Spleen (tissue), 11 donors: ENCODE results near the gene CSTPP1. TPM values are rescaled to one million over a fixed set of nuclear protein-coding genes. Genes with fewer than 3 reads are reported as not detected.

Experiments
- DNase-seq: peaks from one replicate; pipeline ENCODE4 v3.0.0-alpha.2; 2020
- H3K27ac ChIP-seq, 8 donors: fragments of 200-600 bp; sonication (generic) in 7 of 8; 1 replicate in 4 of 8; 2 replicates in 4 of 8; pipeline versions ENCODE4 v1.5.0 to v1.8.0; 2016 to 2021; ENCODE audit warnings: inconsistent platforms in 4 of 8, mild to moderate bottlenecking in 4 of 8, moderate library complexity in 1 of 8
- H3K27me3 ChIP-seq, 7 donors: fragments of 200-600 bp; sonication (generic) in 6 of 7; replicated peaks in 1 of 7; 1 replicate in 4 of 7; 2 replicates in 3 of 7; pipeline versions ENCODE4 v1.5.0 to v1.8.0; 2016 to 2021; ENCODE audit warnings: inconsistent platforms in 3 of 7, mild to moderate bottlenecking in 1 of 7
- H3K36me3 ChIP-seq, 6 donors: fragments of 200-600 bp; sonication (generic) in 5 of 6; 1 replicate in 4 of 6; 2 replicates in 2 of 6; pipeline versions ENCODE4 v1.5.0 to v1.8.0; 2016 to 2021; ENCODE audit warnings: inconsistent platforms in 2 of 6
- H3K4me1 ChIP-seq, 6 donors: fragments of 200-600 bp; sonication (generic) in 5 of 6; 1 replicate in 3 of 6; 2 replicates in 3 of 6; pipeline versions ENCODE4 v1.5.0 to v1.8.0; 2016 to 2021; ENCODE audit warnings: inconsistent platforms in 3 of 6
- H3K4me3 ChIP-seq, 8 donors: fragments of 200-600 bp; sonication (generic) in 7 of 8; 1 replicate in 4 of 8; 2 replicates in 4 of 8; pipeline versions ENCODE4 v1.5.0 to v1.8.0; 2016 to 2021; ENCODE audit warnings: inconsistent platforms in 4 of 8, mild to moderate bottlenecking in 4 of 8, moderate library complexity in 2 of 8
- H3K9me3 ChIP-seq, 8 donors: fragments of 200-600 bp; sonication (generic) in 7 of 8; 1 replicate in 4 of 8; 2 replicates in 4 of 8; pipeline versions ENCODE4 v1.5.0 to v1.8.0; 2016 to 2021; ENCODE audit warnings: inconsistent platforms in 4 of 8
- POLR2A ChIP-seq, 3 donors: fragments of 450-650 bp; IDR thresholded peaks; one replicate each; pipeline ENCODE4 v1.5.1; 2017; ENCODE audit warnings: antibody characterized with exemption in 3 of 3, mild to moderate bottlenecking in 1 of 3
- POLR2AphosphoS5 ChIP-seq, 3 donors: sonication (generic); formaldehyde crosslinking; IDR thresholded peaks; one replicate each; pipeline ENCODE4 v1.5.1; 2017; ENCODE audit warnings: antibody characterized with exemption in 3 of 3
- WGBS, 5 donors: extraction: QIAGEN DNeasy Blood & Tissue Kit in 3 of 5; methylation state at CpG; one replicate each; pipeline versions ENCODE4 v1.1.5 to v1.1.7; 2013 to 2018; 5-methylcytosine and 5-hydroxymethylcytosine counted together
- intact Hi-C: fragments of 100-400 bp; cut with DNase I; formaldehyde crosslinking; loops from one replicate; pipeline ENCODE4 v1.15.0; 2023; ENCODE audit warnings: low total_unique reads
- polyA plus RNA-seq, 3 donors: library from polyadenylated mRNA; stranded (reverse); fragments of 200-250 nt; gene quantifications; one replicate each; pipeline ENCODE4 v1.2.1, GENCODE V29; 2013
- total RNA-seq, 7 donors: library from RNA; depleted of rRNA in 3 of 7; stranded (reverse); fragments of >200 nt in 3 of 7; fragmentation: NEBNext Ultra II Directional in 4 of 7; extraction: Animal tissue kit (Norgen Biotek cat#: 25700) in 4 of 7; gene quantifications; one replicate each; pipeline versions ENCODE4 v1.1.0 to v1.2.1, GENCODE V29; 2016 to 2021
- TF ChIP-seq, protein P1 (sequence below), 11 experiments: fragments of 200-600 bp in 7 of 11; fragments of 450-650 bp in 4 of 11; sonication (generic) in 4 of 11; IDR thresholded peaks in 8 of 11; conservative IDR thresholded peaks in 3 of 11; 1 replicate in 7 of 11; 2 replicates in 4 of 11; pipeline versions ENCODE4 v1.4.0 to v1.8.0; 2016 to 2021; ENCODE audit warnings: antibody characterized with exemption in 11 of 11, inconsistent platforms in 4 of 11, mild to moderate bottlenecking in 1 of 11
- donor health status: healthy with polysubstance abuse.
- donor health status: DM: no; HTN: no; CAD: no; lungs with moderate emphysema.
- donor health status: DM: no; HTN: no; CAD: no.
- donor health status: Bipolar disorder and iron deficiency.
- donor health status: healthy.
- donor health status: DM: no; HTN: no; CAD: no.
- donor health status: DM: yes; HTN: yes; CAD: no.

Gene CSTPP1
- total and polyA plus RNA-seq, 10 donors: 8.6 to 23.0 (median 14.4) TPM

DNA sequence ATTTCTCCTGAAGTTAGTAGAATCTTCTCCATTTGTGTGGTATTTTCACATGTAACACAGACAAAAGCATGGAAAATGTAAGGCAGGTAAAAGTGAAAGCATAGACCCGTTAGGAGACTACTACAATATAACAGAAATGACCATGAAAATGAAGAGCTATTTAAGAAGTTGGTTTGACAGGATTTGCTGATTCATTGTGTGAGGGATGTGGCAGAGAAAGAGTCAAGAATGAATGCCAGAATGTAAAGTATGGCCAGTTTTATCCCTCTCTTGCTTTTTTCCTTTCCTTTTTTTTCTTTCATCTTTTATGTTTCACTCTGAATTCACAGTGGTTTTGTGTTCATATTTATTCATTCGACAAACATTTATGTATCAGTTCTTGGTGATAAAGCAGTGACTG lies 124.2 kb downstream of the CSTPP1 start:
- peaks cover 0 to 12% (median 8%) of the 10 kb centered on the region in 8 donors for H3K9me3 ChIP-seq
- no peak overlapping the region for H3K27ac ChIP-seq
- intact Hi-C loops: no loop called here
- no peak for DNase-seq
- peaks cover 0 to 15% (median 0%) of the 10 kb centered on the region in 6 donors for H3K36me3 ChIP-seq
- 25 to 38% (median 36%) methylated on average over 2 of the region's 2 CpGs for WGBS, 5 donors
- TF ChIP-seq POLR2AphosphoS5 (IDR thresholded peaks at IDR 0.05) (no peak), POLR2A (IDR thresholded peaks at IDR 0.05) (no peak)
- TF ChIP-seq, protein P1, sequence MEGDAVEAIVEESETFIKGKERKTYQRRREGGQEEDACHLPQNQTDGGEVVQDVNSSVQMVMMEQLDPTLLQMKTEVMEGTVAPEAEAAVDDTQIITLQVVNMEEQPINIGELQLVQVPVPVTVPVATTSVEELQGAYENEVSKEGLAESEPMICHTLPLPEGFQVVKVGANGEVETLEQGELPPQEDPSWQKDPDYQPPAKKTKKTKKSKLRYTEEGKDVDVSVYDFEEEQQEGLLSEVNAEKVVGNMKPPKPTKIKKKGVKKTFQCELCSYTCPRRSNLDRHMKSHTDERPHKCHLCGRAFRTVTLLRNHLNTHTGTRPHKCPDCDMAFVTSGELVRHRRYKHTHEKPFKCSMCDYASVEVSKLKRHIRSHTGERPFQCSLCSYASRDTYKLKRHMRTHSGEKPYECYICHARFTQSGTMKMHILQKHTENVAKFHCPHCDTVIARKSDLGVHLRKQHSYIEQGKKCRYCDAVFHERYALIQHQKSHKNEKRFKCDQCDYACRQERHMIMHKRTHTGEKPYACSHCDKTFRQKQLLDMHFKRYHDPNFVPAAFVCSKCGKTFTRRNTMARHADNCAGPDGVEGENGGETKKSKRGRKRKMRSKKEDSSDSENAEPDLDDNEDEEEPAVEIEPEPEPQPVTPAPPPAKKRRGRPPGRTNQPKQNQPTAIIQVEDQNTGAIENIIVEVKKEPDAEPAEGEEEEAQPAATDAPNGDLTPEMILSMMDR (IDR thresholded peaks at IDR 0.05 in 8 of 11, conservative IDR thresholded peaks at IDR 0.05 in 3 of 11): no peak
- no peak overlapping the region for H3K4me3 ChIP-seq
- H3K27me3 ChIP-seq: no peaks in the 10 kb centered on the region
- no peaks in the 10 kb centered on the region for H3K4me1 ChIP-seq

GRCh38 chr11:47061429-47062178 lies 125.0 kb downstream of the CSTPP1 start:
- Histone ChIP-seq H3K27me3 (no peaks in the 10 kb centered on the region), H3K4me1 (no peaks in the 10 kb centered on the region), H3K9me3 (peaks cover 0 to 12% (median 8%) of the 10 kb centered on the region in 8 donors), H3K4me3 (no peak overlapping the region), H3K27ac (no peak overlapping the region), H3K36me3 (peaks cover 0 to 15% (median 0%) of the 10 kb centered on the region in 6 donors)
- TF ChIP-seq, protein P1 (IDR thresholded peaks at IDR 0.05 in 8 of 11, conservative IDR thresholded peaks at IDR 0.05 in 3 of 11): no peak
- no peak for TF ChIP-seq POLR2AphosphoS5 (IDR thresholded peaks at IDR 0.05)
- intact Hi-C loops: no loop called here
- no peak for DNase-seq
- 85 to 93% (median 90%) methylated on average over 3 of the region's 3 CpGs for WGBS, 5 donors

DNA sequence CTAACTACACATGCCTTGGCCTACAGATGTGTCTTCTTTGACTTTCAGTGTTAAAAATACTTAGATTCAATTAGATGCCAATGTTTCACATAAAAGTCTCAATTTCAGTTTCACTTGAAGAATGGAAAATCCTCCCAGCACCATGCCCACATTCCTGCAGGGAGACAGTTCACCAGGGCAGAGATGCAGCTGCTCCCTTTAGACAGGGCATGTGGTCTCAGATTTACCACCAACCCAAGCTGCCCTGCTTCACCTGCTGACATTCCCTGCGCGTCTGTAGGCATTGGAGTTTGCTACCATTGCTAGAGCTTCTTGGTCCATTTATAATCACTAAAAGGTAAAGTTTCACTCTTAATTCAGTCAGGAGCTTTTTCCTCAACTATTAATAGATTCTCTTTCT lies 126.2 kb downstream of the CSTPP1 start:
- intact Hi-C loops: no loop called here
- DNase-seq: no peak
- H3K4me1 ChIP-seq: no peaks in the 10 kb centered on the region
- TF ChIP-seq, protein P1 (IDR thresholded peaks at IDR 0.05 in 8 of 11, conservative IDR thresholded peaks at IDR 0.05 in 3 of 11): no peak
- no peak for TF ChIP-seq POLR2AphosphoS5 (IDR thresholded peaks at IDR 0.05)
- no peak for TF ChIP-seq POLR2A (IDR thresholded peaks at IDR 0.05)
- H3K27me3 ChIP-seq: no peaks in the 10 kb centered on the region
- no peak overlapping the region for H3K27ac ChIP-seq
- H3K36me3 ChIP-seq: peaks cover 0 to 15% (median 0%) of the 10 kb centered on the region in 6 donors
- H3K4me3 ChIP-seq: no peak overlapping the region
- H3K9me3 ChIP-seq: peaks cover 0 to 6% (median 4%) of the 10 kb centered on the region in 8 donors
- WGBS, 5 donors: 86 to 98% (median 97%) methylated on average over 2 of the region's 2 CpGs

DNA sequence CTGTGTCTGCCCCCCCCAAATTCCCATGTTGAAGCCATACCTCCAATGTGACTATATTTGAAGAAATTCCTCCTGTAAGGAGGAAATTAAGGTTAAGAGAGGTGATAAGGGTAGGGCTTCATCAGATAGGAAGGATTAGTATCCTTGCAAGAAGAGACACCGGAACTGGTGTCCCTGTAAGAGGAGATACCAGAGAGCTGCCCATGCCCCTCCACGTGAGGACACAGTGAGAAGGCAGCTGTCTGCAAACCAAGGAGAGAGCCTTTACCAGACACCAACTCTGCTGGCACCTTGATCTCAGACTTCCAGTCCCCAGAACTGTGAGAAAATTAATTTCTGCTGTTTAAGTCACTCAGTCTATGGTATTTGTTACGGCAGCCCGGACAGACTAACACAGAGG lies 130.8 kb downstream of the CSTPP1 start:
- Histone ChIP-seq H3K4me1 (no peaks in the 10 kb centered on the region), H3K27ac (no peak overlapping the region), H3K4me3 (no peak overlapping the region), H3K36me3 (no peaks in the 10 kb centered on the region), H3K9me3 (no peaks in the 10 kb centered on the region), H3K27me3 (no peaks in the 10 kb centered on the region)
- no peak for DNase-seq
- TF ChIP-seq POLR2A (IDR thresholded peaks at IDR 0.05) (no peak), POLR2AphosphoS5 (IDR thresholded peaks at IDR 0.05) (no peak)
- TF ChIP-seq, protein P1 (IDR thresholded peaks at IDR 0.05 in 8 of 11, conservative IDR thresholded peaks at IDR 0.05 in 3 of 11): no peak
- 94 to 97% (median 94%) methylated on average over 4 of the region's 4 CpGs for WGBS, 5 donors
- intact Hi-C loops: no loop called here
